Mesenchymal stem cell (in vitro differentiated cells and primary cell): ENCODE measurements around the gene CCDC85C.

Experiments
- DNase-seq: peaks from one replicate; pipeline ENCODE4 v3.0.0-alpha.2; 2013
- H2AFZ ChIP-seq: one replicate; pipeline ENCODE4 v1.6.1; 2013; ENCODE audit warnings: low read depth, mild to moderate bottlenecking, control low read depth, inconsistent platforms, low read length, moderate library complexity
- H2AK5ac ChIP-seq: 2 replicates; pipeline ENCODE4 v1.6.1; 2013; ENCODE audit warnings: low read length, moderate library complexity, mild to moderate bottlenecking, inconsistent platforms; ENCODE audit not compliant: severe bottlenecking
- H2BK120ac ChIP-seq: one replicate; pipeline ENCODE4 v1.6.1; 2013; ENCODE audit warnings: low read depth, mild to moderate bottlenecking, inconsistent platforms, low read length, moderate library complexity
- H2BK12ac ChIP-seq, 2 experiments: one replicate each; pipeline ENCODE4 v1.6.1; 2013; ENCODE audit warnings: inconsistent platforms in 2 of 2, low read length in 2 of 2, mild to moderate bottlenecking in 2 of 2, moderate library complexity in 2 of 2, control low read depth in 1 of 2
- H2BK15ac ChIP-seq: one replicate; pipeline ENCODE4 v1.6.1; 2013; ENCODE audit warnings: mild to moderate bottlenecking, low read depth, inconsistent platforms; ENCODE audit not compliant: poor library complexity, severe bottlenecking
- H2BK5ac ChIP-seq: 2 replicates; pipeline ENCODE4 v1.6.1; 2013; ENCODE audit warnings: low read depth, mild to moderate bottlenecking, low read length, control low read depth, inconsistent platforms; ENCODE audit not compliant: poor library complexity, severe bottlenecking
- H3K14ac ChIP-seq, 2 experiments: one replicate each; pipeline ENCODE4 v1.6.1; 2013; ENCODE audit warnings: inconsistent platforms in 2 of 2, low read length in 2 of 2, control low read depth in 1 of 2, mild to moderate bottlenecking in 1 of 2, moderate library complexity in 1 of 2
- H3K18ac ChIP-seq, 2 experiments: one replicate each; pipeline ENCODE4 v1.6.1; 2013; ENCODE audit warnings: inconsistent platforms in 2 of 2, low read length in 2 of 2, control low read depth in 1 of 2, low read depth in 1 of 2, mild to moderate bottlenecking in 1 of 2
- H3K23ac ChIP-seq, 2 experiments: one replicate each; pipeline ENCODE4 v1.6.1; 2013; ENCODE audit warnings: inconsistent platforms in 2 of 2, low read length in 2 of 2, mild to moderate bottlenecking in 2 of 2, moderate library complexity in 2 of 2, control low read depth in 1 of 2
- H3K27ac ChIP-seq: 2 replicates; pipeline ENCODE4 v1.5.1; 2013; ENCODE audit warnings: mild to moderate bottlenecking, moderate library complexity, low read length, control low read depth, inconsistent platforms; ENCODE audit not compliant: poor library complexity, severe bottlenecking
- H3K27me3 ChIP-seq, 2 experiments: 2 replicates each; pipeline versions ENCODE4 v1.6.1 to v1.7.0; 2013; ENCODE audit warnings: low read length in 2 of 2, mild to moderate bottlenecking in 2 of 2, moderate library complexity in 2 of 2, control low read depth in 1 of 2, inconsistent platforms in 1 of 2; ENCODE audit not compliant: control insufficient read depth in 1 of 2, insufficient read depth in 1 of 2
- H3K36me3 ChIP-seq, 2 experiments: 2 replicates each; pipeline versions ENCODE4 v1.6.1 to v1.7.0; 2013; ENCODE audit warnings: low read length in 2 of 2, control low read depth in 1 of 2, inconsistent platforms in 1 of 2, low read depth in 1 of 2, mild to moderate bottlenecking in 1 of 2; ENCODE audit not compliant: insufficient read depth in 2 of 2, control insufficient read depth in 1 of 2
- H3K4ac ChIP-seq, 2 experiments: one replicate each; pipeline ENCODE4 v1.6.1; 2013; ENCODE audit warnings: inconsistent platforms in 2 of 2, low read length in 2 of 2, mild to moderate bottlenecking in 2 of 2, moderate library complexity in 2 of 2, control low read depth in 1 of 2, low read depth in 1 of 2
- H3K4me1 ChIP-seq: 2 replicates; pipeline ENCODE4 v1.6.1; 2013; ENCODE audit warnings: low read depth, low read length, control low read depth; ENCODE audit not compliant: control insufficient read depth, insufficient read depth
- H3K4me2 ChIP-seq: 2 replicates; pipeline ENCODE4 v1.6.1; 2013; ENCODE audit warnings: low read length, mild to moderate bottlenecking, inconsistent platforms; ENCODE audit not compliant: poor library complexity, severe bottlenecking
- H3K4me3 ChIP-seq, 2 experiments: 2 replicates each; pipeline versions ENCODE4 v1.5.1 to v1.7.0; 2013; ENCODE audit warnings: low read length in 2 of 2, mild to moderate bottlenecking in 2 of 2, control low read depth in 1 of 2, low read depth in 1 of 2; ENCODE audit not compliant: insufficient read depth in 1 of 2
- H3K79me1 ChIP-seq: replicated peaks from 2 replicates; pipeline ENCODE4 v1.6.1; 2013; ENCODE audit warnings: mild to moderate bottlenecking, control low read depth, low read length, inconsistent platforms; ENCODE audit not compliant: poor library complexity, severe bottlenecking
- H3K9ac ChIP-seq: 2 replicates; pipeline ENCODE4 v1.7.0; 2013; ENCODE audit warnings: mild to moderate bottlenecking, low read length, moderate library complexity
- H3K9me3 ChIP-seq: 2 replicates; pipeline ENCODE4 v1.7.0; 2013; ENCODE audit warnings: mild to moderate bottlenecking, low read length; ENCODE audit not compliant: control insufficient read depth
- H4K8ac ChIP-seq: one replicate; pipeline ENCODE4 v1.6.1; 2013; ENCODE audit warnings: inconsistent platforms, mild to moderate bottlenecking, low read length, moderate library complexity
- H4K91ac ChIP-seq: one replicate; pipeline ENCODE4 v1.6.1; 2013; ENCODE audit warnings: mild to moderate bottlenecking, low read length, inconsistent platforms
- WGBS: methylation state at CpG from one replicate; pipeline ENCODE4 v1.1.7; 2013; ENCODE audit warnings: mixed read lengths; 5-methylcytosine and 5-hydroxymethylcytosine counted together

Gene CCDC85C

DNA sequence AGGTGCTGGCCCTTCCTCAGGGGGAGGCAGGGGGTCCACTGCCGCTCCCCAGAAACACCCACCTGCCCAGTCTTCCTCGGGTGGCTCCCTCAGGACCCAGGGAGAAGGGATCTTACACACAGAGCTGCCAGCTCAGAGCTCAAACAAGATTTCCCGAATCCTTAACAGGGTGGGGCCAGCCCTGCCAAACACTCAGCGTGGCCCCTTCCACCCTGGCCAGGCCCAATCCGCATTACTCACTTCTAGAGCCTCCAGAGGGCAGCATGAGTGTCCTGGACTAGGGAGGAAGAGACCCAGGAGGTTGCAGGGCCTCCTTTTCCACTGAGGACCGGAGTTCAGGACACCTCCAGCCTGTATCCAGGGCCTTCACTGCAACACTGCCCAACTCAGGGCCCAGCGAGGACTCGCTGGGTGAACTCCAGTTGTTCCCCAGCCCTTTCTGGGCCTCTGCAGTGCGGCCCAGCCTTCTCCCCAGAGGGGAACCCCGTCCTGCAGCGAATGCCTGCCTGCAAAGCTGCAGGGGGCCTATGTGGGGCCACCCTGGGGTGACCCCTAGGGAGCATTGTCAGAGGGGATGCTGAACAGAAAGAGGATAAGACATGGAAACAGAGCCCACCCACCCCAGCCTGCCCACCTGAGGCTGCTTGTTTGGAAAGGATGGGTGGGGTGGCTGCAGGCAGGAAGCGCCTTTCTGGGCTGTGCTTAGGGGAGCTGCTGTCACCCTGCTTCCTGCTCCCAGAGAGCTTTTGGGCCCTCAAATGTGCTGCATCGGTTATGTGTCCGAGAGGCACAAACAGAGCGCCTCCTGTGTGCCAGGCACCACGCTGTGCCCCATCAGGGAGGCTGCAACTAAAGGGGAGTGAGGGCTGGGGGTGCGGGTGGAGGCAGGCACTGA, 79.0 kb downstream of the CCDC85C start:
- peak; percentile 42 for DNase-seq
- Histone ChIP-seq H4K91ac (no peak overlapping the region), H3K4me2 (no peak overlapping the region), H2BK5ac (no peak overlapping the region), H3K4ac (no peak overlapping the region), H3K14ac (no peak overlapping the region), H3K4me1 (peaks cover 46% of the 10 kb centered on the region), H2BK15ac (peak overlapping the region; percentile 32), H2BK12ac (no peak overlapping the region), H3K36me3 (no peaks in the 10 kb centered on the region), H3K18ac (peak overlapping the region in 1 of 2 experiments; percentile 14), H3K9ac (no peak overlapping the region), H2AFZ (no peak overlapping the region), H3K4me3 (no peak overlapping the region), H3K27ac (no peak overlapping the region), H4K8ac (peak overlapping the region; percentile 29), H3K27me3 (peaks cover 0 to 15% of the 10 kb centered on the region in 2 experiments), H2AK5ac (no peak overlapping the region), H2BK120ac (no peak overlapping the region), H3K9me3 (no peaks in the 10 kb centered on the region), H3K79me1 (no peaks in the 10 kb centered on the region), H3K23ac (no peak overlapping the region)
- 67% methylated on average over 13 of the region's 17 CpGs for WGBS

DNA sequence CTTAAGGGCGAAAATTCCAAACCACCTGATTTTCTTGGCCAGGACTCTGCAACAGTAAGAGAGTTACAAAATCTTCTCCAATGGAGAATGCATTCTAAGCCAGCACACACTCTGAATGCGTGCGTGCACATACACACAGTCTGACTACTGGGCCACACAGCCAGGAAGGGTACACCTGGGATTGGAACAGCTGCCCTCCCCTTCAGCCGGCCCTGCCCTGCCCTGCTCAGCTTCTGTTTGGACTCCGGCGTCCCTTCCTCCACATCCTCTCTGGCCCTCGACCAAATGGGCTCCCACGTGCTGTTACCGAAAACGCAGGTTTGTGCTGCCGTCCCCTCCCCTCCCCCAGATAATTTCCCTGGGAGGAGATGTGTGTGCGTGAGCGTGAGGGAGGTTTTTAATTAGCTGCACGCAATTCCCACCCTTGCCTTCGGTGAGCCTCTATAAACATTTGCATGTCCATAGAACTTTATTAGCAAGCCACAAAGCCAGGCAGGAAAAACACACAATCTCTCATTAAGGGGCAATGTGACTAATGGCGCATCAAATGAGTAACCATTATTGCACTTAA, 79.8 kb downstream of the CCDC85C start:
- H3K36me3 ChIP-seq, result no peaks in the 10 kb centered on the region
- WGBS, result 78% methylated on average over 8 of the region's 16 CpGs
- peak; percentile 13 for DNase-seq

DNA sequence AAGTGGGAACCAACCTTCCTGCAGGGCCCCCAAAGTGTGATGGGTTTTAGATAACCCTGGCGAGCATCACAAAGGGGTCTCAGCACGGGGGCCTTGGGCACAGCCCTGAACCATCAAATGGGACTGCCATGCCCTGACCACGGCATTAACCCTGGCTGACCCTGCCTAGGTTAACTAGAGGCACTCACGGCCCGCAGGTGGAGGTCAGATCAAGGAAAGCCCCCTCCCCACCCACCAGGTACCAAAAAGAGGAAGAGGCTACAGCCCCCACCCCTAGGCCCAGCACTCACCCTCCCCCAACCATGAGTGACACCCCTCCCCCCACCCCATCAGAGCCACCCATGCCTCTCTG, 80.3 kb downstream of the CCDC85C start:
- H3K4me2 ChIP-seq, result no peak overlapping the region
- no peak overlapping the region for H4K91ac ChIP-seq
- no peak overlapping the region for H2AFZ ChIP-seq
- no peak overlapping the region for H4K8ac ChIP-seq
- WGBS, result 56% methylated on average over 5 of the region's 5 CpGs
- H3K36me3 ChIP-seq, result no peaks in the 10 kb centered on the region
- no peak for DNase-seq
- H3K4ac ChIP-seq, result peak overlapping the region in 1 of 2 experiments; percentile 6
- H3K9ac ChIP-seq, result no peak overlapping the region
- H3K23ac ChIP-seq, result no peak overlapping the region
- H3K4me1 ChIP-seq, result peaks cover 46% of the 10 kb centered on the region
- H3K18ac ChIP-seq, result no peak overlapping the region
- H3K4me3 ChIP-seq, result no peak overlapping the region
- peak overlapping the region; percentile 67 for H2AK5ac ChIP-seq
- peaks cover 0 to 8% of the 10 kb centered on the region in 2 experiments for H3K27me3 ChIP-seq
- H3K14ac ChIP-seq, result no peak overlapping the region
- H3K79me1 ChIP-seq, result no peaks in the 10 kb centered on the region
- no peak overlapping the region for H3K27ac ChIP-seq
- no peak overlapping the region for H2BK15ac ChIP-seq
- H2BK12ac ChIP-seq, result peak overlapping the region in 1 of 2 experiments; percentile 68
- peak overlapping the region; percentile 50 for H2BK120ac ChIP-seq
- no peak overlapping the region for H2BK5ac ChIP-seq
- no peaks in the 10 kb centered on the region for H3K9me3 ChIP-seq

More for the DNA sequence above, 79.8 kb downstream of the CCDC85C start:
- Histone ChIP-seq H2BK120ac (no peak overlapping the region), H3K4me3 (no peak overlapping the region), H3K27me3 (peaks cover 0 to 9% of the 10 kb centered on the region in 2 experiments), H2BK15ac (no peak overlapping the region), H3K4me1 (peaks cover 46% of the 10 kb centered on the region), H3K27ac (no peak overlapping the region), H3K4ac (no peak overlapping the region), H2BK12ac (peak overlapping the region in 1 of 2 experiments; percentile 7), H4K8ac (no peak overlapping the region), H2AK5ac (no peak overlapping the region), H3K18ac (peak overlapping the region; percentile 5 to 71), H3K23ac (no peak overlapping the region), H3K4me2 (no peak overlapping the region), H4K91ac (no peak overlapping the region), H3K14ac (no peak overlapping the region), H2BK5ac (no peak overlapping the region), H3K79me1 (no peaks in the 10 kb centered on the region), H3K9ac (no peak overlapping the region), H3K9me3 (no peaks in the 10 kb centered on the region), H2AFZ (no peak overlapping the region)
